Fibroblast of lung (primary cell): Measurements from ENCODE around the gene FNIP1.

Experiments
- CTCF ChIP-seq, 2 donors: IDR thresholded peaks in 1 of 2; conservative IDR thresholded peaks in 1 of 2; 1 replicate in 1 of 2; 2 replicates in 1 of 2; pipeline ENCODE4 v1.5.1; 2011 to 2012; ENCODE audit warnings: low read length in 2 of 2, control low read depth in 1 of 2, inconsistent platforms in 1 of 2, low read depth in 1 of 2, mild to moderate bottlenecking in 1 of 2
- EZH2 ChIP-seq: IDR thresholded peaks from 2 replicates; pipeline ENCODE4 v1.5.1; 2012; ENCODE audit warnings: low read length, control low read depth, mild to moderate bottlenecking; ENCODE audit errors: missing control alignments

- no peak for TF ChIP-seq CTCF (conservative IDR thresholded peaks at IDR 0.05 in 1 of 2, IDR thresholded peaks at IDR 0.05 in 1 of 2; ENCODE audit: low read depth in 1 of 2, low read length in 2 of 2)
- no peak for TF ChIP-seq EZH2
Measured at GRCh38 chr5:131749138-131749537, 47.7 kb downstream of the FNIP1 start.
